AML-193 (cell line): ENCODE results near the gene MFN1.
"Not testable (repeated sequence)": the region's sequence is repeated elsewhere in the genome, so short reads cannot be mapped to it uniquely, and the experiment has no call there.

ENCODE experiments used
- DNase-seq, 2 experiments: peaks; one replicate each; lab custom pipeline; 2025; lab: John Stamatoyannopoulos, UW

Gene MFN1

DNA sequence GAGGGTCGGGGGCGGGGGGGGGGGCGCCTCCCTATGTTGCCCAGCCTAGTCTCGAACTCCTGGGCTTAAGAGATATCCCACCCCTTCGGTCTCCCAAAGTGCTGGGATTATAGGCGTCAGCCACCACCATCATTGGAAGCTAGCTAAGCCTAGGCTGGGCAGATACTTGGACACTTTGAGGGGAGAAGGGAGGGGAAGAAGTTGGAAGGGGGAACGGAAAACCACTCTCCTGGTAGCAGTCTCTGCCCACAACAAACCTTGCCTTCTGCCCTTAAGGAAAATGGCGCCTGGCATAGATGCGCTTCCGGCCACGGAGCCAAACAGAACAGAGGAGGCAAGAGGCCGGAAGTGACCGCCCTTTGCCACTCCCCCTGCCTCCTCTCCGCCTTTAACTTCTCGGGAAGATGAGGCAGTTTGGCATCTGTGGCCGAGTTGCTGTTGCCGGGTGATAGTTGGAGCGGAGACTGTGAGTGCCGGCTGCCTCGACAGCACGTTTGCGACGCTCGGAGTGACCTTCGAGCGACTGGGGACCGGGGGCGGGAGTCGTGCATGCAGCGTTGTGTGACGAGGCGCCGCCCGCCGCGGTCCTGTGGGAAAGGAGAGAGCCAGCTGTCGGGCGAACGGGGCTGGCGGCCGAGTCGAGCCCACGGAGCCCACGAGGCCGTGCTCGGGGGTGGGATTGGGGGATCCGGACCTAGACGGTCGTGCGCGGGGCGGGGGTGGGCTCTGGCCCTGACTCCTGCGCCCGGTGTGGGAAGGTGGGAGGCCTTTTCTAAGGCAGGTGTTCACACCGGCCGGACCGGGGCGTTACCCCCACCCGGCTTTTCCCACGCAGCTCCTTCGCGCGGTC lies at the start of gene MFN1:
Gene MFN1, plus strand, starts transcription at position 365 of the 850 bp plus-strand sequence. CDS start 1,143 bp downstream, outside the sequence.
- peak; percentile 98 for DNase-seq

GRCh38 chr3:179297971-179298725 lies 49.4 kb upstream of the MFN1 start:
- DNase-seq, result no peak

GRCh38 chr3:179299316-179299715 lies 48.2 kb upstream of the MFN1 start:
- DNase-seq, result no peak

GRCh38 chr3:179299999-179300613 lies 47.4 kb upstream of the MFN1 start:
- DNase-seq, result no peak

GRCh38 chr3:179301645-179302044 lies 45.9 kb upstream of the MFN1 start:
- DNase-seq, result no peak

GRCh38 chr3:179302111-179302510 lies 45.4 kb upstream of the MFN1 start:
- DNase-seq, result no peak

DNA sequence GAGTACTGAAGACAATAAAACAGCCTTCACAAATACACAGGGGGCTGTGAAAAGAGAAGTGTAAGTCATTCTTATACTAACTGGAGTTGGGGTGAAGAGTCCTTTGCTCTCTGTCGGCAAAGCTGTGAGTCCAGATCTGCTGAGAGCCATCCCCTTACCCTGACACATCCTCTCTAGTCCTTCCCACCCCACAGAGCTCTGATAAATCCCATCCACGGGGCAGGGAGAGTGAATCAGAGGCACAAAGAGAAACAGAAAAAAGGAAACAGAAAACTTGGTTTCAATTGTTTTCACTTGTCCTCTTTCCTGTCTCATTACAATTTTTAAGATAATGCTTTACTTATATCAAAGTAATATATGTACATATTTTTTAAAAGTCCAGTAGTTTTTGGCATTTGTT lies 42.9 kb upstream of the MFN1 start:
- no peak for DNase-seq

DNA sequence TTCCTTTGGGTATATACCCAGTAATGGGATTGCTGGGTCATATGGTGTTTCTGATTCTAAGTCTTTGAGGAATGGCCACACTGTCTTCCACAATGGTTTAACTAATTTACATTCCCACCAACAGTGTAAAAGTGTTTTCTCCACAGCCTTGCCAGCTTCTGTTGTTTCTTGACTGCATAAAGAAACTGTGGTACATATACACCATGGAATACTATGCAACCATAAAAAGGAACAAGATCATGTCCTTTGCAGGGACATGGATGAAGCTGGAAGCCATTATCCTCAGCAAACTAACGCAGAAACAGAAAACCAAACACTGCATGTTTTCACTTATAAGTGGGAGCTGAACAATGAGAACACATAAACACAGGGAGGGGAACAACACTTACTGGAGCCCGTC lies 40.1 kb upstream of the MFN1 start:
- not testable (repeated sequence) for DNase-seq

GRCh38 chr3:179308001-179308400 lies 39.5 kb upstream of the MFN1 start:
- no peak for DNase-seq

GRCh38 chr3:179309225-179310078 lies 38.1 kb upstream of the MFN1 start:
- no peak for DNase-seq

- DNase-seq, result no peak
Measured at GRCh38 chr3:179318876-179319275, 28.6 kb upstream of the MFN1 start.

- DNase-seq, result peak; percentile 56 to 60
Measured at GRCh38 chr3:179321668-179322285, 25.7 kb upstream of the MFN1 start.

- peak; percentile 77 to 81 for DNase-seq
Measured at GRCh38 chr3:179322286-179323196, 25.0 kb upstream of the MFN1 start, which contains the start of gene ZNF639. Gene ZNF639 (plus strand): TSS chr3:179323031. CDS start chr3:179328294, 5,263 bp downstream.

- DNase-seq, result peak; percentile 54 to 60
Measured at GRCh38 chr3:179323197-179324110, 24.1 kb upstream of the MFN1 start.

DNA sequence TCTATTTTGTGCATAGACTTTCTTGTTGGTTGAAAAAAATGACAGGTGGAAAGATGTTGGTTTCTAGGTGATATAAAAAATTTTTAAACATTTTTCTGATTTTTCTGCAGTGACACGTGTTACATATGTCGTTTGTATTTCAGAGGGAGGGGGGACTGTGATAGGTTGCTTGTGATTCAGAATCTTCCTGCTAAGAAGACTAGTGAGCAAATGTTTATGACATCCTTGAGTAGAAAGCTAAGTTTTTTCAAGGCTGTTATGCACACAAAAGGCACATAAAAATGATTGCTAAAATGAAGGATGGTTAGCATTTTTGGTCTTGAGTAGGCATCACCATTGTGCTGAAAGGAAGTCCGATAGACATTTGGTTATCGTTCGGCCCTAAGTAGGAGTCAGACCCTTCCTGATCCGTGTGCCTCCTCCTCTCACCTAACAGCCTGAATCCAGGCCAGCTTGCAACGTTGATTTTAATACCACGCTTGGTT lies 23.2 kb upstream of the MFN1 start:
- DNase-seq, result peak; percentile 36 to 57

DNA sequence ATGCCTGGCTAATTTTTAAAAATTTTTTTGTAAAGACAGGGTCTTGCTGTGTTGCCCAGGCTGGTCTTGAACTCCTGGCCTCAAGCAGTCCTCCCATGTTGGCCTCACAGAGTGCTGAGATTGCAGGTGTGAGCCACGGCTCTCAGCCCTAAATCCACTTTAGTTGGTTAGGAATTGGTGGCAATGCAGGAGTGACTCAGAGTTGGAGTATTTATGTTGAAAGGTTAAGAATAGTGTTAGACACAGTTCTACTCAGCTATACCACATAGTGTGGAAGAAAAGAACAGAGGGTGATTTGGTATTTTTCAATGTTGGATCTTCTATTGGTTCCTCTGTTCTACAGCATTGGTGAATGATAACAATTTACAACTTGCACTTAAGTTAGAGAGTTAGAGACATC lies 17.1 kb upstream of the MFN1 start:
- no peak for DNase-seq

GRCh38 chr3:179332240-179332639 lies 15.3 kb upstream of the MFN1 start:
- DNase-seq, result no peak

GRCh38 chr3:179333084-179333483 lies 14.4 kb upstream of the MFN1 start:
- DNase-seq, result no peak
